NCI-H2171 treated with DMSO at 0.1 percent for 48 hours (cell line): ENCODE measurements around the gene SH2D5.
"Not testable (repeated sequence)": the region's sequence is repeated elsewhere in the genome, so short reads cannot be mapped to it uniquely, and the experiment has no call there.

ENCODE experiments used
- DNase-seq: peaks from one replicate; lab custom pipeline; 2025; lab: John Stamatoyannopoulos, UW

The SH2D5 gene

DNA sequence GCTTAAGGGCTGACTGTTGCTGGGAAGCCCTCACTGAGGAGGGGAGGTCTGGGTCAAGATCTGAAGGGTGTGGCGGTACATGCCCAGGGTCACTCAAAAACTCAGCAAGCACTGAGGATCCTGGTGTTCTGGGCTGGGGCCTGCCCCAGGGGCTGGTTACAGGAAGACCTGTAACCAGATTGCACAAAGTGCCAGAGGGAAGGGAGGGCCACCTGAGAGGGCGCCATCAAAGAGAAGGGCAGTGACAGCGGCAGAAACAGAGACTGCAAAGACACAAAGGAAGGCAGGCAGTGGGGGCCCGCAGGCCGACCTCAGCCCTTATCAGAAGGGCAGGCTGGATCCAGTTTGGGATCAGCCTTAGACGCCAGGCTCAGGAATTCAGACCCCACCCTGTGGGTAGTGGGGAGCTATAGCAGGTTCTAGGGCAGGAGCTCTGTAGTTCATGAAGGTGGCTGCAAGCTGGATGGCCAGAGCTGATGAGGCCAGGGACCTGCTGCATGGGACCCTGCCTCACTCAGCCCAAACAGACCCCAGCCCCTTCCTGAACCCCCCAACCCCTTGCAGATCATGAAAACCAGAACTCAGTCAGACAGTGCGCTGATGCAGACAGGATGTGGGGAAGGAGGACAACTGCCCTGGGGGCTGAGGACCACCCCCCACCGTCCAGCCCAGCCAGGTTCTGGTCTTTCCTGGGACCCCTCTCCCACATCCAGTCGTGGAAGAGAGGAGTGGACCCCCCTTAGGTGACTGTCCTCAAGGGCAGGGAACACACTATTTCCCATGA, 3.9 kb downstream of the SH2D5 start:
- DNase-seq = no peak

DNA sequence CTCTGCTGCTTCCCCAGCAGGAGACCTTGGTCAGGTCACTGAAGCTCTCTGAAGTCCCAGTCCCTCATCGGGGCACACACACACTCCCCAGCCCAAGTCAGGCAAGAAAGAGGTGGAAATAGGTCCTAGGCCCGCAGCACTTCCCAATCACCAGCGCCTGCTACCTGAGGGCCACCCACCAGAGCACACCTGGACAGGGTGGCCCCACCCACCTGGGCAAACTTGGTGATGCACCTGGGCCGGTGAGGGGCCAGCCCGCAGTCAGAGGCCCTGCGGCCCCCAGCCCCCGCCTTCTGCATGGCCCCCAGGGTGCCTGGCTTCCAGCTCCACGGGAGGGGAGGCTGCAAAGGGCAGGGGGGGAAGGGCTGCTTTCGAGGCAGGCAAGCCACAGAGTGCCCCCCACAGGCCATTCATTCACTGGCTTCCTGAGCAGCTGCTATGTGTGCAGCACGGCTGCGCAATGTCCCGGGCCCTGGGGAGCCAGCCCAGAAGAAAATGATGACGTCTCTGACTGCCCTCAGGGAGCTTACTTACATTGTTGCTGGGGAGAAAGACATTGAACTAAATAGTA, 4.7 kb downstream of the SH2D5 start:
- DNase-seq = no peak

DNA sequence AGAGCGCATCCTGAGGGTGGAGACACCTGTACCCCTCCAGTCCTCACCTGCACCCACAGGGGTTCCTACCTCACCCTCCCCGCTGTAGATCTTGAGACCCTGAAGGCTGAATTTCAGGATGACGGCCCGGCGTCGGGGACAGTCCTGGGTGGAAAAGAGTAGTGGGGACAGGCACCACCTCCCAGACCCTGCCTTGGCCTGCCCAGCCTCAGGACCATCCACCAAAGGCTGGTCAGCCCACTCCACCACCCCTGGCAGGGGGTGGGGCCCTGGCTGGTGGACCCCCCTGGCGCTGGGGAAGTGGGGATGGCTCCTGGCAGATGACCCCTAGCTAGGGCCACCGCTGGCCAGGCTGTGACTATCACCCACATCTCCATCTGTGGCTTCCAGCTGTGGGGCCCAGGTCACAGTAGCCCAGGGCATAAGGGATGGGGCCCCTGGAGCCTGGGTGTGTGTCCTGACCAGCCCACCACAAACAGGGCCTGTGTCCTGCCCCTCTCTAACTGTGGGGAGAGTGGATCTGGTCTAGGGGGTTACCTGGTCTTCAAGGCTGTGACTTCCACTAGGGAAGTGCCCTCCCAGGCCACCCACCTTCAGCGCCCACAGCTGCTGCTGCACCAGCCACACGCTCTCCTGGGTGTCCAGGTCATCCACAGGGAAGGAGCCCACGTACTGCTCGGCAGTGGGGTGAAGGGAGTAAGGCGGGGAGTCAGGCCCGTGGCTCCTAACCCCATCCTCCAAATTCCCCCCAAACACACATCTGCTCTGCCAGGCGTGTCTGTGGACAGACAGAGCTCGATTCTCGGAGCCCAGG, 5.4 kb downstream of the SH2D5 start:
- no peak for DNase-seq

DNA sequence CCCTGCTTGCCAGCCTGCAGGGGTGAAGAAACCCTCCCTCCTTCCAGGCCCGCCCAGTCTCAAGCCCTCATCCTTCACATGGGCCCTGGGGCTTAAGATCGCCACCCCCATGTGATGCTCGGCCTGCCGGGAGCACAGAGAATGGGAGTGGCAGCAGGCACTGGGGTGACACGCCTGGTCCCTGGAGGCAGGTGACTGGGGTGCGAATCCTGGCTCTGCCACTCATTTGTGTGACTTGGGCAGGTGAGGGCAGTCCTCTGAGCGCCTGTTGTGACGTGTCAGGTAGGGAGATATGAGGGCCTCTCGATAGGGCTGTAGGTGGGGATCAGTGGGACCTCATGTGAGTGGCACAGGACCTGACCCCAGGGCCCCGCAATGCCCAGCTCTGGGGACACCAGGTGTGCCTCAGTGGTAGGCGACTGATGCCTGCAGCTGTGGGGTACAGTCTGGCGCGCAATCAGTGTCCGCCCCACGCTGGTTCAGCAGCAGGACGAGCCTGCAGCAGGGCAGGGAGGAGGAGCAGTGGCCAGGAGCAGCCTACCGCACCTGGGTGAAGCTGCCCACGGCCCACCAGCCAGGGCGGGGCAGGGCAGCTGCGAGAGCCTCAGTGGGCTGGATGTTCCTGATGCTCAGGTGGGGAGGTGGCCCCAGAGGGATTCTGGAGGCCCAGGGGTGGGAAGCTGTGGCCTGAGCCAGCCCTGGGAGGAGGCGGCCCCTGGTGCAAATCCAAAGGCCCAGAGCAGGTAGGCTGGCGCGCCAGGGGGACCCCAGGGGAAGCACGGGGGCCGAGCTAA, 6.2 kb downstream of the SH2D5 start:
- DNase-seq = peak; percentile 49

DNA sequence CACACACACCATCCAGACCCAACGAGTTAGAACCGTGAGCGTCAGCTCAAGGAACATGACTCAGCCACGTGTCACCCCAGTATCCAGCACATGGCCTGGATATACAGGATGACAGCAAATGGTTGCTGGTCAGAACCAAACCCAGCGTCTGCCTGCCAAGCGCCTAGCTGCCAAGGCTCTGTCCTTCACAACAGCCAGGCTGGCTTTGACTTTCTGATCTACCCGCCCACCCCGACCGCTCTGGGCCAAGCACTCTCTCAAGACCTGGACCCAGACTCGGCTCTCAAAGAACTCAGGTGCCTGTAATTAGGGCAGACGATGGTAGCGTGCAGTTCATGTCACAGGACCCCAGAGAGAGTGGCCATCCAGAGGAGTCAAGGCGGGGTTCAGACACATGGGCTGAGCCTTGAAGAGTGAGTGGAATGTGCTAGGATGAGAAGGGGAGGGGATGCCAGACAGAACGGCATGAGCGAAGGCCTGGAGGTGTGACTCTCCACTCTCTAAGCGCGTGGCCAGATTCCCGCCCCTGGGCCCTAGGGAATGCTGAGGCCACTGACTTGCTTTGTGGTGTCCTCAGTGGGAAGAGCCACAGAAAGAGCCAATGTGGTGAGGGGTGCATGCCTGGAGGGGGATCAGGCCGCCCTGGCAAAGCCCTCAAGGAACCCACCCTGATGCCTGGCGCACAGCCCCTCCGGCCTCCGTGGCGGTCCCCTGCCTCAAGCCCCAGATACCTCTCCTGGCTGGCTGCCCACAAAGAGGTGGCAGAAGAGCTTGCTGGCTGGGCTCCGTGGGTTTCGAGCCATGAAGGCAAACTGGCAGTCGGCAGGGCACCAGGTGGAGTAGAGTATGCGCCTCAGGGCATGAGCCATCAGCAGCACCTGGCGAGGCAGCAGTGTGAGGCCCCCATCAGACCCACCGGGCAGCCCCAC, 7.0 kb downstream of the SH2D5 start:
- DNase-seq = no peak

DNA sequence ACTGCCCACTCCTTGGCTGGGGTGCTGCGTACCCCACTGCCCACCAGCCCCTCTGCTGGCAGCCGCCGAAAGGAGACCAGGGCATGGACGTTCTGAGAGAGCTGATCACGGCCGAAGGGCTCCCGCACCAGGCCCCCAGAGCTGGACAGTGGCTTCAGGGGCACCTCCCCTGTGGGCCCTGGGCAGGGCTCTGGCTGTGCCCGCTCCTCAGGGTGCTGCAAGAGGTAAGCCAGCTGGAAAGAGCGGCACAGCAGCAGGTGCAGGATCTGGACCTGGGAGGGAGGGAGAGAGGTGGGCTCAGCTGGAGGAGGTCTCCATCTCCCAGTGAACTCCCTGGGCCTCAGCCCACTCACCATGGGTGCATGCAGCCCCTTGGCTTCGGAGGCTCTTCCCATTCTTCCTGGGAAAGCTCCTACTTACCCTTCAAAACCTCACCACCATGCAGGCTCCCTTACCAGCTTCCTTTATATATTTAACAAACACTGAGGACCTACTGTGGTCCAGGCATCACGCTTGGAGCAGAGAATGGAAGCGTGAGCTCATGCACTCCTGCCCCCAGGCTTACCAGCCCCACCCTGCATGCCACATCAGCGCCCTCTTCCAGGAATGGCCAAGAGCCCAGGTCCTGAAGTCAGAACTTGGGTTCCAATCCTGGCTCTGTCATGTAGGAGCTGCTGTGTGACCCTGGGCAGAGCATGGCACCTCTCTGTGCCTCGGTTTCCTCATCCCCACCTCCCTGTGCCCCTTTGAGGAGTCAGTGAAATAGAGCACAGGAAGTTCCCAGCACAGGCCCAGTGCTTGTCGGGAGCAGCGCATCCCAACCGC, 7.9 kb downstream of the SH2D5 start:
- no peak for DNase-seq

DNA sequence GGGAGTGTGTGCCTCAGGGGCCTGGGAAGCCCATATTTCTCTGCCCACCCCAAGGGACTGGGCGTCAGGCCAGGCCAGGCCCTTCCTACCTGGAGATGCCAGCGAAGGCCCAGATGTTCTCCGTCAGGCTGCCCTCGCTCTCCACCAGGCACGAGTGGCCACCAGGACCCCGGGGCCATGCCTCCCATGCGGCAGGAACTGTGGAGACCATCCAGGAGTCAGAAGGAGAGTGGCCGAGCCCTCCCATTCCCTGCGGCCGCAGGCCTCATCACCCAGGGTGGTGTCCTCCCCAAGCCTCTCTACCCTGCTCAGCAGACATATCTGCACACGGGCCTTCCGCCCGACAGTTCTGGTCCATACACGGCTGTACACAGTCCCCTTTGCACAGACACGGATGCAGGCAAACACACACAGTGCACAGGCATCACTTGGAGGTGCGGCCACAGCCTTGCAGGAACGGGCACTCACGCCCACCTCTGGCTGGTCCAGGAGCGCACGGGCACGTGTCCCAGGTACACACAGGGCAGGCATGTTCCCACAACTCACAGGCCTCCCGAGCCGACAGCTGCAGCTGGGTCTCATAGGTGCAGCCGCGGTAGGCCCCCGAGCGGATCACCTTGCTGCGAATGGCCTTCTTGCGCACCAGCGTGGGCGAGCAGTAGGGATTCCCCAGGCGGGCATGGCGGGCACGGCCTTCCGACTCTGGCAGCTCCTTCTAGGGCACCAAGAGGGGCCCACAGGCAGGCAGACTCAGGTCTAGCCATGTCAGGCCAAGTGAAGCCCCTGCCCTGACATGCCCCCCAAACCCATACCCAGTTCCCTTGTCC, 8.8 kb downstream of the SH2D5 start:
- DNase-seq = no peak

DNA sequence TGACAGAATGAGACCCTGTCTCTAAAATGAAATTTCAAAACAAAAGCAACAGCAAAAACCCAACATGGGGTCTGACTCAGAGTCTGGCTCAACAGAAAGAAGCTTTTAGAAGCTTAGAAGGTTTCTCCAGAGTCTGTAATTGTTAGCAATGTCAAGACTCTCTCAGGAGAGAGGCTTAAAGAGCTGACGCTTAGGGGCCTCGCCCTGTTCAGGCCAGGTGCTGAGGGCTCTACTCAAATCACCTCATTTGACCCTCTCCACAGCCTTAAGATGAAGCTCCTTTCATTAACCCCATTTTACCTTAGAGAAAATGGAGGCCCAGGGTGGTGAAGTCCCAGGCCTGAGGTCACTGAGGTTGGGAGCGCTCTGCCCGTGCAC, 9.4 kb downstream of the SH2D5 start:
- DNase-seq = no peak

DNA sequence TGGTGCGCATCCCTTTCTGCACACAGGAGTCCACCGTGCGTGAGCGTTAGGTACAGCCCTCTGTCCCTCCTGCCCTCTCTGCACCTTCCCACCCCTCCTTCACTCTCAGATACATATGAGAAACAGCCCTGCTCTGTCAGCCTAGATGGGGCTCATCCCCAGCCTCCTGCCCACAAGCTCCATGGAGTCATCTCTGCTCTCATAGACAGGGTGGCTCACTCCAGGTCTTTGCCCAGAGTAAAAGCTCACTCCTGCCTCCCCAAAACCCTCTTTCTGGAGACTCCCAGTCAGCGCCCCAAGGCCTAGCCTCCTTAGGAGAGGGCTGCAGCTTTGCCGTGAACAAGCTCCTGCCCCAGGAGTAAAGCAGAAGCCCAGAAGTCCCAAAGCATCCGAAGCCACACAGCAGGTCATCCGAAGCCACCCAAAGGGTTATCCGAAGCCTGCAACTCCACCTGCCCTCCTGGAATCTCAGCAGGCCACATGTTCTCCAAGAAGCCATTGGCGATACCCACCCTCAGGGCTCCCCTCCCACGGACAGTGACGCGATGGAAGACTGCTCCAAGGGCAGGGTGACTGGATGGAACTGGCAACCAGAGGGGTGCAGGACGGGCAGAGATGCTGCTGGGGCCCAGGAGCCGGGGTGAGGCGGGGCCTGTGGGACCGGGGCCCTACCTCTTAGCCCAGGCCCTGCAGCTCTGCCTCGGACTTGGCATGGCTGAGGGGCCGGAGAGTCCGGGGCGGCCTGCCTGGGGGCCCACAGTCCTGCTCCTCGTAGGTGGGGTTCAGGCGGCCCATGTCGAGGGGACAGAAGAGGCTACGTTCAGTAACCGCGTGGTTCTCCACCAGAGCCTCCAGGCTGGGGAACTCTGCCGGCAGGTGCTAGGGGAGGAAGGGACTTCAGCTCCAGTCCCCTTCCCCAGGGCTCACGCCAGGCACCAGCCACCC, 11.1 kb downstream of the SH2D5 start:
- no peak for DNase-seq

DNA sequence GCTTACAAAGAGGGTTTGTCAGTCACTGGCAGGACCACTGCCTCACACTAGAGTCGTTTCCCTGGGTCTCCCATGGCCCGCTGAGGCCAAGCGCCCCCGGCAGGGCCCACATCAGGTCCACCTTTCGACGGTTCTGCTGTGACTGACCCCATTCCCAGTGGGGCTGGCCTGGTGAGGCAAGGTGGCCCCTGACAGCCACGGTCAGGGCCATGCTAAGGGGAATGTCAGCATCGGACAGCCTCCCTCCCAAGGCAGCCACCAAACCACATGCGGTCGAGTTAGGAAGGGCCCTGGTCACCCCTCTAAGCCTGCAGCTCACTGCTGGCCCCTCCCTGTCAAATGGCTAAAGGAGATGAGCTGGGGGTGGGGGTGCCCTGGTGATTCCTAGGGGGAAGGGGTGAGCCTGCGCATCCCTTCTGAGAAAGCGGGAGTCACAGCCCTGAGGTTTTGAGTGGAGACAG, 11.8 kb downstream of the SH2D5 start:
- no peak for DNase-seq

DNA sequence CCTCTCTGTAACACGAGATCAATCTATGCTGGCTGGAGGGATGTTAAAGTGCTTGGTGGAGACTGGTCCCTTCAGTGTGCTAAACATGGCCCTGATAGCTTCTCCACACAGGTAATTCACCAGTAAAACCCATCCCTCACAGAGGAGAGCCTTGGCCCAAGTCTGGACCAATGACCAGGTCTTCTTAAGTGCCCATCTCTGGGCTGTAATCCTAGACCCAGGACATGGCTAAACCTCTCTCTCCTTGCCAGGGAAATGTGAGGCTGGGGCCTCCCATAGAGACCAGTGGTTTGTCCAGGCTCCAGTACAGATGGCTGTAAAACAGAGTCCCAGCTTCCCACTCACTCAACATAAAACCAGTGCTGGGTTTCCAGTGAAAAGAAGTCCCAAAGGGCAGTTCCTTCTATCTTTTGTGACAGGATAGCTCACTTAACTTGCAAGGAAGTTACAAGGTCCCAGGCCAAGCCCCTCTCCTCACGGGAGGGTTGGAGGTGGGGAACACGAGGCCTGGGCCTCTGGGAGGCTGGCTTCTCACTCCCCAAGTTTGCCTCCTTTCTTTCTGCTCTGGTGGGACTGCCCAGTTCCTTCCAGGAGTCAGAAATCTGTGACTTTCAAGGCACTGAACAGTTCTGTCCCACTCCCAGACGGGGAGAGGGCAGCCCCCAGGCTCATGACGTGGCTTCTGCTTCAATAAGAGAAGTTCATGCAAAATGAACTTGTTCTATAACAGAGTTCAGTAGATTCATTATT, 12.5 kb downstream of the SH2D5 start:
- no peak for DNase-seq

DNA sequence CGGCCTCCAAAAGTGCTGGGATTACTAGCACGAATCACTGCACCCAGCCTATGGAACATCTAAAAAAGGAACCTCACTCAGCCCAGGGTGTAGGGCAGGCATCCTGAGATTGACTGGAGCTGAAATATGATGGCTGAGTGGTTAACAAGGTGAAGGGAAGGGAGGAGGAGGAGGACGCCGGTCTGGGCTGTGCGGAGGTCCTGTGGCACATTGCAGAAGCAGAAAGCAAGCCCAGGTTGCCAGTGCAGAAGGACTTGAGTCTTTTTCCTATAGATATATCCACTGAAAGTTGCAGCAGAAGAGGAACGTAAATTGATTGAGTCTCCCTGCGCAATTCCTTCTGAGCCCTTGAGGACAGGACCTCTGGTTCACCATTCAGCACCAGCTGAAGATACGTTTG, 13.2 kb downstream of the SH2D5 start:
- DNase-seq = no peak

DNA sequence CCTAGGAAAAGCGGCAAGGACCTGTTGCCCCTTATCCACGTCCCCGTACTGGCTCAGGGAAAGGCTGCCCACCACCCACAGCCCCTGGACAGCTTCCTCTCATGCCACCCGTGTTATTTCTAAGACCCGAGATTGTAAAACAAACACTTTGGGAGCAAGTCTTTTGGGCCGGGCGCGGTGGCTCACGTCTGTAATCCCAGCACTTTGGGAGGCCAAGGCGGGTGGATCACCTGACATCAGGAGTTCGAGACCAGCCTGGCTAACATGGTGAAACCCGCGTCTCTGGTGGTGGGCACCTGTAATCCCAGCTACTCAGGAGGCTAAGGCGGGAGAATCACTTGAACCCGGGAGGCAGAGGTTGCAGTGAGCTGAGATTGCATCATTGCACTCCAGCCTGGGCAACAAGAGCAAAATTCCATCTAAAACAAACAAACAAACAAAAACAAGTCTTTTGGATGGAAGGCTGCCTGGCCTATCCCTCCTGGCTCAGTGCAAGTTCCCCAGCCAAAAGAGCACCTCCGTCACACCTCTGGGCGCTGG, 14.1 kb downstream of the SH2D5 start:
- not testable (repeated sequence) for DNase-seq

DNA sequence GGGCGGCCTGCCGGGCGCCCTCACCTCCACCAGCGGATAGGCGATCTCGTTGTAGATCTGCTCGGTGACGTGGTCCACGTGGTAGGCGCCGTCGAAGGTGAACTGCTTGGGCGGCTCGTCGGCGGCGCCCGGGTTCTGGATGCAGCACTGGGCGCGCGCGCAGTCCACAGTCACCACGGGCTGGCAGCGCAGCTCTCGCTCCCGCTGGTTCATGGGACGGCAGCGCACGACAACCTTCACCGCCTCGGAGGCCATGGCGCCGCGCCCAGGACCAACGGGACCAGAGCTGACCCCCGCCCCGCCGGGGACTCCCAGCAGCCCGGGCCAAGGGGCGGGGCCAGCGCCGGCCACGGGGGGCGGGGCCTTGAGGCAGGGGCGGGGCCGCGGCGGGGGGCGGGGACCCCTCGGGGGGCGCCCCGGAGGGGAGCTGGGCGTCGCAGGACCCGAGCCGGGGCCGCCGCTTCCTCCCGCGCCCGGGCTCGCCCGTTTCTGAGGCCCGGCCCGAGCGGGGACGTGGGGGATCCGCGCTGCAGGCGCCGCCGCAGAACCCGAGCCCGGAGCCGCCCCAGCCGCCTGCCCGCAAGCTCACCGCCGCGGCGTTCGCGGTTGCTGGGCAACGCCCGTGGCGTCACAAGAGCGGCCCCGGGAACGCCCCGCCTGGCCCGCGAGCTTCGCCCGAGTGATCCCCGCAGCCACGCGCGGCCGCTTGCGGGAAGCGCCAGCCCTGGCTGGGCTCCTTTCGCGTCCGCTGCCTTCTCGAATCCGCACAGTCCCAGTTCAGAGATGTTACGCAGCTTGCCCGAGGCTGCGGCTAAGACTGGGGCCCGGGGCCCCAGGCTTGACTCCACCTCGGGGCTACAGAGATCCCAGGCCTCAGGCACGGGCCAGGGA, 14.8 kb downstream of the SH2D5 start, which contains the start of gene KIF17:
TSS of gene KIF17 (minus strand) at position 556 of the 891 bp plus-strand sequence. CDS start at position 255, 301 bp downstream.
- DNase-seq = peak; percentile 32

DNA sequence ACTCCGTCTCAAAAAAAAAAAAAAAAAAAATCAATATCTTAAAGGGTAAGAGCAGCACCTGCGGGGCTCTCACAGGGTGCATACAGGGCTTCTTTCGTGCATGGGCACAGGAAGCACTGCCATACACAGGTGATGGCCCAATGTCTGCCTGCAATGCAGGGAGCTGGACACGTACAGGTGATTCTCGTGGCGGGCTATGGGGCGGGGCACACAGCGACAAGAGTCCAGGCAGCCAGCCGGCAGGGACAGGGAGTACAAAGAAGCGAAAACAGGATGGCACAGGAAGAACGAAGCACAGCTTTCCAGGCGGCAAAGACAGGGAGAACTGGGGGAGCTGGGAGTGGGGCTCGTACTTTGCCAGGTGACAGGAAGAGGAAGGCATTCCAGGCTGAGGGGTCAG, 16.3 kb downstream of the SH2D5 start:
- DNase-seq = no peak

DNA sequence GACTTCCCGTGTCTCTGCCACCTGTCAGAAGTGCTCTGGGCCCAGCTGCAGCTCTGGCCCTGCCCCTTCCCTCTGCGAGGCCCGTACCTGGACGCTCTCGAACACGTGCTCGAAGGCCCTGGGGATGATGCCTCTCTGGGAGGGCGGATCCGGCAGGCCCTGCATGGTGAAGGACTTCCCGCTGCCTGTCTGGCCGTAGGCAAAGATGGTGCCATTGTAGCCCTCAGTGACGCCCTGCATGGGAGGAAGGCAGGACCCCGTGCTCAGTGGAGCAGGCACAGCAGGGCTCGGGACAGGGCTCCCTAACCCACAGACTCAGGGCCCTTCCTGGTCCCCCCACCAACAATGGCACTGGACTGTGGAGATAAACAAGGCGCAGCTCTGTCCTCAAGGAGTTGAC, 17.1 kb downstream of the SH2D5 start:
- DNase-seq = no peak
